Measurements from ENCODE around the gene QSOX2. TPM values are rescaled to one million over a fixed set of nuclear protein-coding genes. Genes with fewer than 3 reads are reported as not detected.

The QSOX2 gene
- total RNA-seq, 2 experiments from 2014 or later = 50.0 to 57.5 TPM

DNA sequence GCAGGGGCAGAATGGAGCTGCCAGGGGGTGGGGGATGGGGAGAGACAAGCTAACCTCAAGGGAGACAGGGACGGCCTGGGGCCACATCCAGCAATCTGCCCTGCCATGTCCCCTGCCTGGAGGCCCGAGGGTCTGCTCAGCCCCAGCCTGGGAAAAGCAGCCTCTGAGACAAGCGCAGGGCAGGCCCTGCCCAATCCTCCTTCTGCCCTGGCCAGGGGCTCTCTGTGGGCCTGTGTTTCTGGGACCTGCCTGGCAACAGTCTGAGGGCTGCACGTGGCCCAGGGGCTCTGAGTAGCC, 13.9 kb upstream of the QSOX2 start:
- no peaks in the 10 kb centered on the region for H3K9me2 ChIP-seq (ENCODE audit: insufficient read depth, low read length)
- H3K4me1 ChIP-seq (ENCODE audit: insufficient read depth, low read length, poor library complexity, severe bottlenecking) = no peaks in the 10 kb centered on the region
- BruUV-seq (replicated peaks) = no TSS peak
- H3K79me2 ChIP-seq (ENCODE audit: insufficient read depth, low read depth, low read length) = no peaks in the 10 kb centered on the region
- CTCF ChIA-PET (ENCODE audit: unreplicated experiment) = no interaction called here
- H3K4me2 ChIP-seq (ENCODE audit: low read length) = no peak overlapping the region
- H3K4me3 ChIP-seq (ENCODE audit: low read depth, low read length, poor library complexity, severe bottlenecking) = no peak overlapping the region
- H3K27ac ChIP-seq (ENCODE audit: low read depth, low read length, poor library complexity, severe bottlenecking) = no peak overlapping the region
- no peaks in the 10 kb centered on the region for H3K36me3 ChIP-seq (ENCODE audit: insufficient read depth, low read length)
- H3K9me3 ChIP-seq (ENCODE audit: low read length) = no peaks in the 10 kb centered on the region
- no peak for DNase-seq (ENCODE audit: low spot score)
- H4K20me1 ChIP-seq (ENCODE audit: insufficient read depth, low read length) = no peaks in the 10 kb centered on the region
- no peak for TF ChIP-seq EZH2phosphoT487 (IDR thresholded peaks at IDR 0.05; ENCODE audit: borderline replicate concordance, low read depth, low read length)
- TF ChIP-seq, protein P1, sequence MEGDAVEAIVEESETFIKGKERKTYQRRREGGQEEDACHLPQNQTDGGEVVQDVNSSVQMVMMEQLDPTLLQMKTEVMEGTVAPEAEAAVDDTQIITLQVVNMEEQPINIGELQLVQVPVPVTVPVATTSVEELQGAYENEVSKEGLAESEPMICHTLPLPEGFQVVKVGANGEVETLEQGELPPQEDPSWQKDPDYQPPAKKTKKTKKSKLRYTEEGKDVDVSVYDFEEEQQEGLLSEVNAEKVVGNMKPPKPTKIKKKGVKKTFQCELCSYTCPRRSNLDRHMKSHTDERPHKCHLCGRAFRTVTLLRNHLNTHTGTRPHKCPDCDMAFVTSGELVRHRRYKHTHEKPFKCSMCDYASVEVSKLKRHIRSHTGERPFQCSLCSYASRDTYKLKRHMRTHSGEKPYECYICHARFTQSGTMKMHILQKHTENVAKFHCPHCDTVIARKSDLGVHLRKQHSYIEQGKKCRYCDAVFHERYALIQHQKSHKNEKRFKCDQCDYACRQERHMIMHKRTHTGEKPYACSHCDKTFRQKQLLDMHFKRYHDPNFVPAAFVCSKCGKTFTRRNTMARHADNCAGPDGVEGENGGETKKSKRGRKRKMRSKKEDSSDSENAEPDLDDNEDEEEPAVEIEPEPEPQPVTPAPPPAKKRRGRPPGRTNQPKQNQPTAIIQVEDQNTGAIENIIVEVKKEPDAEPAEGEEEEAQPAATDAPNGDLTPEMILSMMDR (conservative IDR thresholded peaks at IDR 0.05; ENCODE audit: low read length) = no peak
- no peak overlapping the region for H2AFZ ChIP-seq (ENCODE audit: low read length)
- intact Hi-C loops (cut with micrococcal nuclease; ENCODE audit: unreplicated experiment) = no loop called here
- POLR2A ChIA-PET = no interaction called here

DNA sequence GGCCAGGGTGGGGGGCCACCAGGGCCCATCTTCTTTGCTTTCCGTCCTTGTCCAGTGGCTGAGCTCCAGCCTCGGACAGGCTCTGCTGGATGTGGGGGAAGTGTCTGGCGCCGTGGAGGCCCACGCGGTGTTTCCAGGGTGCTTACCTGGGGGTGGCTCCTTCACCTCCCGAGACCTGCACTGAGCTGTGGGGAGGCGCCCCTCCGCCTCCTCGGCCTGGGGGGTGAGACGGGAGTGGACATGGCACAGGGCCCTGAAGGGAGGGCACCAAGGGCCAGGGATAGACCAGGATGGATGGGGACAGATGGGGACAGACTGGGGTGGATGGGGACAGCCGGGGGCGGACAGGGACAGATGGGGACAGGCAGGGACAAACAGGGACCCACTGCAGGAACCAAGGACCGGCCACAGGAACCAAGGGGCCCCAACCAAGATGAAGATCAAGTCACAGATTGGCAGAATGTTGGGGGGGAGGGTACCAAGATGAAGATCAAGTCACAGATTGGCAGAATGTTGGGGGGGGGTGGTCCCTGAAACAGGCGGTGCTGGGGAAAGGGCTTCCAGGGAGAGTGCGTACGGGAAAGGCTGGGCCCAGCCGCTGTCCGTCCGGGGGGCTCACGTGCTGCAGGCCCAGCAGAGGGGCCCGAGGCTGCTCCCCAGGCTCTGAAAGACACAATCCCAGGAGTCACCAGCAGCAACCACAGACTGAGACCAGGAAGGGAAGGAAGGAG, 13.3 kb upstream of the QSOX2 start:
- H3K4me2 ChIP-seq (ENCODE audit: low read length) = no peak overlapping the region
- no TSS peak for BruUV-seq (replicated peaks)
- intact Hi-C loops (cut with micrococcal nuclease; ENCODE audit: unreplicated experiment) = no loop called here
- no peak overlapping the region for H3K27ac ChIP-seq (ENCODE audit: low read depth, low read length, poor library complexity, severe bottlenecking)
- no peaks in the 10 kb centered on the region for H4K20me1 ChIP-seq (ENCODE audit: insufficient read depth, low read length)
- no peak for DNase-seq (ENCODE audit: low spot score)
- H2AFZ ChIP-seq (ENCODE audit: low read length) = no peak overlapping the region
- no peaks in the 10 kb centered on the region for H3K4me1 ChIP-seq (ENCODE audit: insufficient read depth, low read length, poor library complexity, severe bottlenecking)
- H3K9me2 ChIP-seq (ENCODE audit: insufficient read depth, low read length) = no peaks in the 10 kb centered on the region
- H3K9me3 ChIP-seq (ENCODE audit: low read length) = no peaks in the 10 kb centered on the region
- ChIA-PET POLR2A (no interaction called here), CTCF (ENCODE audit: unreplicated experiment) (no interaction called here)
- no peak overlapping the region for H3K4me3 ChIP-seq (ENCODE audit: low read depth, low read length, poor library complexity, severe bottlenecking)
- H3K36me3 ChIP-seq (ENCODE audit: insufficient read depth, low read length) = no peaks in the 10 kb centered on the region
- H3K79me2 ChIP-seq (ENCODE audit: insufficient read depth, low read depth, low read length) = no peaks in the 10 kb centered on the region
- no peak for TF ChIP-seq EZH2phosphoT487 (IDR thresholded peaks at IDR 0.05; ENCODE audit: borderline replicate concordance, low read depth, low read length)
- TF ChIP-seq, protein P1 (conservative IDR thresholded peaks at IDR 0.05; ENCODE audit: low read length) = no peak

DNA sequence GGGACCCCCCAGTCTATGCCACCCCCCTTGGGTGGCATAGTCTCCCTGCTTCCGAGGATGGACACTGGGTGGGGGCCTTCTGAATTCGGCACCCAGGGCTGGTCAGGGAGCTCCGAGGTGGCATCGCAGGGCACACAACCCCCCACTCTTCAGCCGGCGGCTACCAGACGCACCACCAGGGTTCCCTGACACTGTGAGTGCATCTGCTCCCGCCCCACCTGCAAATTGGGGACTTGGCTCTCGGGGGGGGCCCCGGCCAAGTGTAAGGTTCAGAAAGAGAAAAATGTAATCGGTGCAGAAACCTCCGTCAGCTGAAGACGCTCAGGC, 12.7 kb upstream of the QSOX2 start:
- POLR2A ChIA-PET = no interaction called here
- no peaks in the 10 kb centered on the region for H3K4me1 ChIP-seq (ENCODE audit: insufficient read depth, low read length, poor library complexity, severe bottlenecking)
- no peak overlapping the region for H3K27ac ChIP-seq (ENCODE audit: low read depth, low read length, poor library complexity, severe bottlenecking)
- H3K4me2 ChIP-seq (ENCODE audit: low read length) = no peak overlapping the region
- H3K36me3 ChIP-seq (ENCODE audit: insufficient read depth, low read length) = no peaks in the 10 kb centered on the region
- CTCF ChIA-PET (ENCODE audit: unreplicated experiment) = no interaction called here
- BruUV-seq (replicated peaks) = no TSS peak
- intact Hi-C loops (cut with micrococcal nuclease; ENCODE audit: unreplicated experiment) = no loop called here
- H2AFZ ChIP-seq (ENCODE audit: low read length) = no peak overlapping the region
- no peaks in the 10 kb centered on the region for H3K9me2 ChIP-seq (ENCODE audit: insufficient read depth, low read length)
- no peak overlapping the region for H3K4me3 ChIP-seq (ENCODE audit: low read depth, low read length, poor library complexity, severe bottlenecking)
- no peak for TF ChIP-seq EZH2phosphoT487 (IDR thresholded peaks at IDR 0.05; ENCODE audit: borderline replicate concordance, low read depth, low read length)
- TF ChIP-seq, protein P1 (conservative IDR thresholded peaks at IDR 0.05; ENCODE audit: low read length) = no peak
- DNase-seq (ENCODE audit: low spot score) = no peak
- H4K20me1 ChIP-seq (ENCODE audit: insufficient read depth, low read length) = no peaks in the 10 kb centered on the region
- H3K9me3 ChIP-seq (ENCODE audit: low read length) = no peaks in the 10 kb centered on the region
- no peaks in the 10 kb centered on the region for H3K79me2 ChIP-seq (ENCODE audit: insufficient read depth, low read depth, low read length)
